ENCODE results near the gene TMEM252.

DNA sequence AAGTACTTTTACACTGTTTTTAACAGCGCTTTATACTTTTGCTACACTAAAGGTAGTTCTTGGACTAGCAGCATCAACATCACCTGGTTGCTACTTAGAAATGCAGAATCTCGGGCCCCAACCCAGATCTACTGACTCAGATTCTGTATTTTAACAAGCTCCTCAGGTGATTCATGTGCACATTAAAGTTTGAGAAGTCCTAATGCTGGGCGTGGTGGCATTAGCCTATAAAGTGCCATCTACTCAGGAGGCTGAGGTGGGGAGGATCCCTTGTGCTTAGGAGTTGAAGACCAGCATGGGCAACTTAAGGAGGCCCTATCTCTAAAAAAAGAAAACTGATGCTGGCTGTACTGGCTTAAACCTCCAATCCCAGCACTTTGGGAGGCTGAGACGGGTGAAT is 26.7 kb downstream of the TMEM252 start:
- no peak for TF ChIP-seq CTCF (IDR thresholded peaks at IDR 0.05)
- TF ChIP-seq POLR2A (IDR thresholded peaks at IDR 0.05), result no peak
